Islet precursor cell (in vitro differentiated cells): ENCODE measurements around the gene ZNF468.
"Not testable (repeated sequence)": the region's sequence is repeated elsewhere in the genome, so short reads cannot be mapped to it uniquely, and the experiment has no call there.

ENCODE experiments used
- DNase-seq: peaks from one replicate; pipeline ENCODE4 v3.0.0-alpha.2; 2018

ZNF468 gene

GRCh38 chr19:52823676-52824075 is 33.7 kb downstream of the ZNF468 start:
- DNase-seq = no peak

GRCh38 chr19:52821204-52821960 is 36.0 kb downstream of the ZNF468 start, which contains the start of gene ZNF28:
TSS of gene ZNF28 (minus strand) at chr19:52821633. CDS start at chr19:52817958, 3,675 bp downstream.
- DNase-seq = peak; percentile 73

GRCh38 chr19:52820472-52821203 is 36.8 kb downstream of the ZNF468 start:
- DNase-seq = peak; percentile 56

GRCh38 chr19:52809801-52810200 is 47.6 kb downstream of the ZNF468 start:
- no peak for DNase-seq

- not testable (repeated sequence) for DNase-seq
Observed at GRCh38 chr19:52799950-52800640, 57.3 kb downstream of the ZNF468 start.

- no peak for DNase-seq
Observed at GRCh38 chr19:52789440-52789839, 68.0 kb downstream of the ZNF468 start.
